GM19452 (cell line): ENCODE results near the gene RAMP3.
"Not testable (repeated sequence)": the region's sequence is repeated elsewhere in the genome, so short reads cannot be mapped to it uniquely, and the experiment has no call there.

Experiments used
- ATAC-seq: cut with Tn5 transposase; IDR thresholded peaks from one replicate; pipeline ENCODE4 v1.9.1; 2021; ENCODE audit not compliant: unreplicated experiment

Gene RAMP3

DNA sequence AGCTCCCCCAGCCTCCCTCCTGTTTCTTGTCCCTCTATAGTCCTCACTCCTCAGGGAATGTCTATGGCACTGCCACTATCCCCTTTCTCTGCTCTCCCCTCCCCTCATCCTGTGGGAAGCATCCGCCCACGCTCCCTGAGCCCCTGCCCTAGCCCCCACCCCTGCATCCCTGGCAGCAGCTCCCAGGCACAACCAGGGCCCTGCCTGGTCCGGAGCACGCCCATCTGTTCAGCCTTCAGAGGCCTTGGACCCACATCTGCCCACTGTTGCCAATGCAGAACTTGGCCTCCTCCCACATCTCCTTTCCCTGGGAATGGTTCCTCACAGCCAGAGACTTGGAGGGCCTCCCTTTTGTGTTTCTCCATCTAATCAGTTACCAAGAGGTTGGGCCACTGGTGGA lies 25.7 kb upstream of the RAMP3 start:
- ATAC-seq = no peak

DNA sequence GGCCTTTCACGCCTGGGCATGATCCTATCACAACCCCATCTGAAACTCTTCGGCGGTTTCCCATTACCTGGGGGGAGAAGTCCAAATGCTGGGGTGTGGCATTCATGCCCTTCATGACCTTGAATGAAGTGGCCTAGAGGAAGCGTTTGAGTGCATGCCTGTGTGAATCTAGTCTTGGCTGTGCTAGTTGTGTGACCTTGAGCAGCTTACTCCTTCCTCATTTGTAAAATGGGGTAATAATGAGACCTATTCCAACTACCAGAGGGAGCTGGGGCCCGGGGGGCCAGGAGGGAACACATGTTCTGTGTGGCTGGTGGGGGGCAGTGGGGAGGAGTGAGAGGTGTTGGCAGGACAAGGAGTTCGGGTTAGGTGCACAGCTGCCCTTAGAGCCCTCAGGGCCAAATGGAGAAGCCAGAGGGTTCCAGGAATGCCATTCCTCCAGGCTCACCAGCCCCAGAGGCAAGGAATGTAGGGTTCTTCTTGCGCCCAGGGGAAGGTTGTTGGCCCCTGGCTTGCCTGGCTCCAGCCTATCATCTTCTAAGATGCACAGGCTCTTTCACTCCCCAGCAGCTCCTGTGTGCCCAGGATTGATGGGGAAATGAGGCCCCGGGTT lies 24.8 kb upstream of the RAMP3 start:
- no peak for ATAC-seq

DNA sequence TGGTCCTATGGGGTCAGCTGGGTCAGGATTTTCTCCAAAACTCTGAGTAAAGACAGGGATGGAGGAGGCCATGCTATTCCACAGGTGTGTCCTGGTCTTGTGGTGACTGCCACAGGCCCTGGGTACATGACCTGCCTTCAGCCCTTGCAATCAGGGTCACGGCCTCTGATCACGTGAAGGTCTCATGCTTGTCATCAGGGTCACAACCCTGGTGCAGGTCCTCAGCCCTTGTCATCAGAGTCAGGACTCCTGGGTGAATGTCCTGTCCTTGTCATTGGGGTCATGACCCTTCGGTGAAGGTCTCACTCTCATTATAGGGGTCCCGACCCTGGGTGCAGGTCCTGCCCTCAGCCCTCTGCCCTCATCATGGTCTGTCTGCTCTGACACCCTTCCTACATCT lies 24.2 kb upstream of the RAMP3 start:
- ATAC-seq = no peak

DNA sequence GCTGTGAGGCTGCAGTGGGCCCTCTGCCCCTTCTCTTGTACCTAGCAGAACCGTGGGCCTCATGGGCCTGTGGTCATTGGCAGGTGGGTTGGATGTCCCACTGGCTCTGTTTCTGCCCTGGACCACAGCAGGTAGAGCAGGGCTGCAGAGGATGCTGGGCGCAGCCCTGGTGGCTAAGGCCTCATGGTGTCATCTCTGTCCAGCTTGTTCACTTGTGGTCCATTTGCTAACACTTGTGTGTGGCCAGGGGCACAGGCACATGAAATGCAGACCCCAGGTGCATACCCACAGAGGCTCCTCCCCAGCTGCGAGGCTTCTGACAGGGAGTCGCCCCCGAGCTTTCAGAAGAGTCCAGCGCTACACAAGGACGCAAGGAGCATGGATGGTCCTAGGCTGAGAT lies 23.7 kb upstream of the RAMP3 start:
- ATAC-seq = no peak

DNA sequence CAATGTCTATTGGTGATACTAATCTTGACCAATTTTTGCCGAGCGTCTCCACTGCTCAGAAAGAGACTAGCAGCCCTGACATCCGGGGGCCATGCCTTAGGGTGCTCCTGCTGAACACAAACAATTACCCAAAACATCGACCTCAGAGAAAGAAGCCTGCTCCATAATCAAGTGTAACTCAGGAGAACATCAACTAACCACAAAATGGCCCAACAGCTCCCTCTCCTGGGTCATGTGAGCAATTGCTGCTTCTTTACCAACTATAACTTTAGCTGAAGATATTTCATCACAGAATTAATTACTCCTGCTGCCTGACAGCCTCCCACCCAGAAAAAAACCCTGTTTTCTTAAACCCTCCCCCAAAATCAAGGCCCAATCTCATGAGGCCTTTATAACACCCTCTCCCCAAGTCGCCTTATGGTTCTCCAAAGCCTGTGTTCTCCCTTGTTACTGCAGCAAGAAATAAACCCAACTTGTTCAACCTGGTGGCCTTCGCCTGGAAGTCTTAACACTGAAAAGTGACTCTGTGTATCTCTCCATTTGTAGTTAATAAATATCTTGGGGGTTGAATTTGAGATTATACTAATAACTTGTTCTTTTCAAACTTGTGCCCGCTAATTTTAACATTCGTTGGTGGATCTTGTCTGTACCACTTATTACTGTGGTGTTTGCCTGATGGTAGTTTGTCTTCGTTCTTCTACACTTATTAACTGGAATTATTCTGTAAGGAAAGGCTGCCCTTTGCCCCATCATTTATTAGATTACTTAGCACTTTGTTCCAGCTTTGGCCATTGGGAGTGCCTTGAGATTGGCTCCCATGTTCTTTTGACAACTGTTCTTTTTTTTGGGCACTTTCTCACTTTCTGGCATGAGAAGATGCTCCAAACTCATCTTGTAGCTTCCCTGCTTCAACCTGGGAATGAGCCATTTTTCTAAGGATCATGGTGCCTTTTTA lies 21.2 kb upstream of the RAMP3 start:
- no peak for ATAC-seq

DNA sequence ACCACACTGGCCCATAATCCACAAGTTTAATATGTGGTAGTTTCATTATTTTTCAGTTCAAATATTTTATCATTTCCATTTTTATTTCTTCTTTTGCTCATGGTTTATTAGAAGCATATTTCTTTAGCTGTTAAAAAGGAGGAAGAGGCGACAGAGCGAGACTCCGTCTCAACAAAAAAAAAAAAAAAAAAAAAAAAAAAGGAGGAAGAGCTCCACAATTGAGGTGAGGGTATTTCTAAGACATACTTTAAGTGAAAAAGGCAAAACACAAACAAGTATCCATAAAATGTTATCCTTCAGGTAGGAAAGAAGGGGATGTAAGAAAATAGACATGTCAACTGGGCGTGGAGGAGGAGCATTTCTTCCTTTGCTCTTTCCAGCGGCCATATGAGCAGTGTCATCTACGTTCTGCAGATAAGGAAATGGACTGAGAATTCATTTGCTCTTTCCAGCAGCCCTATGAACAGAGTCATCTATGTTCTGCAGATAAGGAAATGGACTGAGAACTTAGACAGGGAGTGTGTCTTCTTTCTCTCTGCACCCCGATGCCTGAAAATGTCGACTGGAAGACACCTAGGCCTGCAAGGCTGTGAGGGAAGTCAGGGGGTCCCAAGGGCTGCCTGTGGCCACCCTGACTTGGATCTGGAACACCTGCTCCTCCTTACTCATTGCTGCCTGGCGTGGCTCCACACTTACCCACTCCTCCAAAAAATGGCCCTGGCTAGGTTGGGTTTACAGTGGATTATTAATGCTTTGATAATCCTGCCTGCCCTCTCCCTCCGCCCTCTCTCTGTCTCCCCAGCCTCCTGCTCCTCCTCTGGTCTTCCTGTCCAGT lies 18.9 kb upstream of the RAMP3 start:
- ATAC-seq = no peak

DNA sequence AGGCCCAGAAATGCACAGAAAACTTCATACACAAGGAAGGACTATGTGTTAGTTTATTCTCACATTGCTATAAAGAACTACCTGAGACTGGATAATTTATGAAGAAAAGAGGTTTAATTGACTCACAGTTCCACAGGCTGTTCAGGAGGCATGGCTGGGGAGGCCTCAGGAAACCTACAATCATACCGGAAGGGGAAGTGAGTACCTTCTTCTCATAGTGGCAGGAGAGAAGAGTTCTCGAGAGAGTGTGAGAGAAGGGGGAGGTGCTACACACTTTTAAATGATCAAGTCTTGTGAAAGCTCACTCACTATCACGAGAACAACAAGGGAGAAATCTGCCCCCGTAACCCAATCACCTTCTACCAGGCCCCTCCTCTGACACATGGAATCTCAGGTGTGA lies 16.8 kb upstream of the RAMP3 start:
- no peak for ATAC-seq

DNA sequence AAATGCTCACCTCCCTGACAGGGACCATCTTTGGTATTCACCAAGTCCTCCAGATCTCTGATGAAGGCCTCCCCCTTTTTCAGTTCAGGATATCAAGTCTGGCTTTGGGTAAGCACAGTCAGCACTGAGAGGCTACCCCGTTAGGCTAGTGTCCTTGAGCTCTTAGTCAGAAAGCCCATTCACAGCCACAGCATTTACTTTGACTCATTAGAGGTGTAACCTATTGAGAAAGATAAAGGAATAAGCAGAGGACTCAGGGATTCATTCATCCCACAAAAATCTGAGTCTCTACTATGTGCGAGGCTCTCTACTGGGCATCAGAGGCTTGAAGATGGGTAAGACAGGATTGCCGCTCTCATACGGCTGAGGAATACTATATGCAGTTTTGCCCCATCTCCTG lies 14.0 kb upstream of the RAMP3 start:
- ATAC-seq = no peak

DNA sequence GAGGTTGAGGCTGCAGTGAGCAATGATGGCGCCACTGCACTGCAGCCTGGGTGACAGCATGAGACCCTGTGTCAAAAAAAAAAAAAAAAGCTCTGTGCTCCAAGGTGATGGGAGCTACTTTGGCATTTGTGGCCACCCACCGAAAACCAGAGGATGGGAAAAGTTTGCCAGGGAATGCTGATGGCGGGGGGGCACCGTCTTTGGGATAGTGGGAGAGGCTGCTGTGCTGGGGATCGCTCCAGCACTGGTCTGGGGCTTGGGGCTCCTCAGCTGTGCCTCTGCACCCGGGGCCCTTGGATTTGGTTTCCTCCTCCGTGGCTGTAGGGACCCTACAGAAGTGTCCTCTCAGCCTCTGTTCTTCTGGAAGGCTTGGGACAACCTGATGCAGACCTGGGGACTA lies 11.7 kb upstream of the RAMP3 start:
- no peak for ATAC-seq

DNA sequence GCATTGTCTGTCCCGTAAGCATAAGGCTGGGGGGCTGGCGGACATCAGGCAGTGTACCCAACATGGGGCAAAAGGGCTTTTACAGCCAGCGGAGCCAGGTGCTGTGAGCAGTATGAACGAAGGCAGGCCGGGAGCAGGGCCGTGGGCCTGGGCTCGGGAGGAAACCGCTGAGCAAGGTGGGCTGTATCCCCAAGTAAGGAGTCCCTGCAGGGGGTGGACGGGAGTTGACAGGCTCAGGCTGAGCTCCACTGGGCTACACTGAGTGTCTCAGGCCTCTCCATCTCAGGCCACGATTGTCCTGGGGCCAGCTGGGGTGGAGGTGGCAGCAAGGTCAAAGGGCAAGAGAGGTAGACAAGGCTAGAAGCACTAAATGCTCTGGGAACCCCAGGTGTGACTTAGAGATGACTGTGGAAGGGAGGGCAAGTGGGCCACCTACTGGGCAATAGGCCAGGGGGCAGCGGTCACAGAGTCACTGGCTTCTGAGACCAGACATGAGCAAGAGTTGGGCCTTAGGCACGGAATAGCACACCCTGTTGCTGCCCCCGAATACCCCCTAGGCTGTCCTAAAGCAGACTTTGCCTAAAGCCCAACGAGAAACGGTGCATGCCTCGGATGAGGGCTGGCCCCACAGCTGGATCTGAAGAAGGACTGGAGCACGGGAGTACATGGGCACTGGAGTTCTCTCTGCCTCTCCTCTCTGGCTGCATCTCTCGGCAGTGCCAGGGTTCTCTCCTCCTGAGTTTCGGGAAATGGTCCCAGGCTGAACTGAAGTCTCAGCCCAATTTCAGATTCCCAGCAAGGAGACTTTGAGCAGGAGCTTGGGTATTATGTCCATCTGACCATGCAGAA lies 10.8 kb upstream of the RAMP3 start:
- no peak for ATAC-seq

DNA sequence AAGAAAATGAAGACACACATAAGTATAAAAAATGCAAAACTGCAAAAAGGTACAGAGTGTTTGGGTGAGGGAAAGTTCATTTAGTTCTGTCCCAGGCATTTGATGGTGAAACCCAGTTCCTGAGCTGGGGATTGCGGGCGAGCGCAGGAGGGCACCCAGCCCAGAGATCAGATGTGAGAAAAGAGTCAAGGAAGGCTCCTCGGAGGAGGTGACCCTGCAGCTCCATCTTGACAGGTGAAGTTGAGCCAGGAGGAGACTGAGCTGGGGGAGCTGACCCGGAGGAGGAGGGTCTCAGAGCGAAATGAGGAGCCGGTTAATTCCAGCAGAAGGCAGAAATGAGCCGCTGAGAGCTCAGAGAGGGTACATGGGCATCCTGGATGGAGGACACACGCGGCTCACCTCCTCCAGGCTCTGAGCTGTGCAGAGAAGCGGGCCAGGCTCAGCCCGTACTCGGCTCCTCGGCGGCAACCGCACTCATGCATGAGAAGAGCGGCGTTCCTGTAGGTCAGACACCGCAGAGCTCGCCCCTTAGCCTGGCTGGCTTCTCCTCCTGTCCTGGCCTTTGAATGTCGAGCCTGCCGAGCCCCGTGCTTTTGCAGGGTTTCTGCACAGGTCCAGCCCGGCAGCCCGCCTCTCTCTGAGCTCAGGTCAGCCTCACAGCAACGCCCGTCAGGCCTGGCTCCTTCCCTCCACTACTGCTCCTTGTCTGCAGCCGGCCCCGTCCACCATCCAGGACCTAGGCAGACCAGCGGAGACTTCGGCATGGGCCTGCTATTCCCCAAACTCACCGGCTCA lies 9.5 kb upstream of the RAMP3 start:
- no peak for ATAC-seq

DNA sequence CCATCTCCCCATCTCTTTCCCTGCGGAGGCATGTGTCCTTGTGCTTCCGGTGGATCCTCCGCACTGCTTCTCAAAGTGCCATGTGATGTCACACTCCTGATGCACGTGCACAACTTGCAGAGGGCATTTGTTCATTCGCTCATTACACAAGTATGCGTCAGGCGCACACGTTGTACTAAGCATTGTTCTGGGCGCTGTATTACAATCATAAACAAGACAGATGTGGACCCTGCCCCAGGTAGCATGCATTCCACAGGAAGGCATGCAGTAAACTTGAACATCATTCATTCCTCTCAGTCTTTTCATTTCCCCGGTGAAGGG lies 9.0 kb upstream of the RAMP3 start:
- no peak for ATAC-seq

DNA sequence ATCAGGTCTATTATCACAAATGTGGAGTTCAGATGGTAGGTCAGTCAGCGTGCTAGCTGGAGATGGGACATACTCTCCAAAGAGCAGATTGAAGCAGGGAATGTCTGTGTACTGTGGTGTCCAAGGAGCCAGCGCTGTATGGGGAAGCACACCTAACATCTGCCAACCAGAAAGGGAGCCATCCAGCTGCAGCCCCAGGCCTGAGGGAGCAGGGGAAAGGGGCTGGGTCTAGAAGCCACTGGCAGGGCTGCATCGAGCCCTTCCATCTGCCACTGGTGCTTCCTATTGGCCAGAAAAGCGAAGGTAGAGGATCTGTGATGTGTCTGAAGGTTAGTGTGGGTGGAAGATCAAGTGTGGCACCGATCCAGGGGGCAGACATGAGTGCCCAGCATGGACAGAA lies 8.0 kb upstream of the RAMP3 start:
- no peak for ATAC-seq

DNA sequence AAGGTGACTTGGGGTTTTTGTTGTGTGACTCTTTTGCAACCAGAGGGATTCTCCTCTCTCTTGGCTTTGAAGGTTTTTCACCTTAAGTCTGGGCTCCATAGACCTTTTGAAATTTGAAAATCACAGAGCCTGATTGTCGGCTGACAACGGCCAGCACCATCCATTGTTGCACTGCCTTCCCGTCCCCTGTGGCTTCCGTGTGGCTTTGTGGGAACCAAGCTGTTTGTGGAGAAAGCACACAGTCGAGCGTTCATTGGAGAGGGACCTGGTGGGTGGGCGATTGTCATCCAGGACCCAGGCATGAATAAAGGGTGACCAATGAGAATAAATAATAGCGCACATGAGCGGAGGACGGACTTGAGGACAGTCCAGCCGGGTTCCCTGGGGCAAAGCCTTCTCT lies 7.4 kb upstream of the RAMP3 start:
- ATAC-seq = no peak

DNA sequence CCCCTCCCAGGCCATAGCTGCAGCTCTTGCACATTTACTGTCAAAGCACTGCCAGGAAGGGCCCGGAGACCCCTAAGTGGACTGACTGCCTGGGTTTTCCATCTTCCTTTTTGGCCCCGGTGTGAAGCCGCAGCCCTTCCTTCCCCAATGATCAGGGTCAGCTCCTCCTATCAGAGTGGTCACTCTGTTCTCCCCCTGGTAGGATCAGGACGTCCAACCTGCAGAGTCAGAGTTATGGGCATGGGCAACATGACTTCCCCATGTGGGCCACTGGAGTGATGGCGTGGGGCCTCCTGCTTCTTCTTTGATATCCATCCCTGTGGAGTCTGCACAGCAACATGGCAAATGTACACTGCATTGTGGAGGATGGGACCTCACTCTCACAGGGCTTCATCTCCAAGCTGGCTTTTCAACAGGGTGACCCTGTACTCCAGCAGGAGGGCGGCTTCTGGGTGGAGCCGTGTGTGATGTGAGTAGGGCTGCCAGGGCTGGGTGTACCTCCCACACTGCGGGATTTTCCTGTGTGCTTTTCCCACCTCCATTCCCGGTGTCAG lies 6.4 kb upstream of the RAMP3 start:
- no peak for ATAC-seq

DNA sequence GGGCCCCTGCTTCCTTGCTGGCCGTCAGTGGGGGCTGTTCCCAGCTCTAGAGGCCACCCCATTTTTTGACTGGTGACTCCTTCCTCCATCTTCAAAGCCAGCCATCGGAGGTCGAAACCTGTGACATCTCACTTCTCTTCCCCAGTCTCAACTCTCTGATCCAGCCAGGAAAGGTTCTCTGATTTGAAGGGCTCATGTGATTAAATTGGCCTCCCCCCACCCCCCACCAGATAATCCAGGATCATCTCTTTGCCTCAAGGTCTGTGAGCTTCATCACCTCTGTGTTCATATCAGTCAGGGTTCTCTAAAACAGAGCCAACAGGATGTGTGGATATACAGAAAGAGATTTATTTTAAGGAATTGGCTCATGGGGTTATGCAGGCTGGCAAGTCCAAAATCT lies 5.6 kb upstream of the RAMP3 start:
- no peak for ATAC-seq

DNA sequence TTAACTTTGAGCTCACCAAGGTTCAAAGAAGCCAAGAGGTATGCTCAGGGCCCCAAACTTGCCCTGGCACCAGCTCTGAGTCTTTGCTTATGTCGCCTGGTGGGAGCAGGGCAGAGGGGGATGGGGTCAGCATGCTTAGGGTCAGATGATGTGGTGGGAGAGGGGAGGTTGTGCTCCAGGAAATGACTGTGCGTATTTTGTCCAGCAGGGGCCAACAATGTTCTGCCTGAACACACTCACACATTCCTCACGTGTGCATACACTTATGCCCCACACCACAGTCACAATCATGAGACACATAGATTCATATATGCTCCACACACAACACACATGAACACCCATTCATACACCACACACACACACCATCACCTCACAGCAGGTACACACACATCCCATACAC lies 4.4 kb upstream of the RAMP3 start:
- ATAC-seq = no peak

DNA sequence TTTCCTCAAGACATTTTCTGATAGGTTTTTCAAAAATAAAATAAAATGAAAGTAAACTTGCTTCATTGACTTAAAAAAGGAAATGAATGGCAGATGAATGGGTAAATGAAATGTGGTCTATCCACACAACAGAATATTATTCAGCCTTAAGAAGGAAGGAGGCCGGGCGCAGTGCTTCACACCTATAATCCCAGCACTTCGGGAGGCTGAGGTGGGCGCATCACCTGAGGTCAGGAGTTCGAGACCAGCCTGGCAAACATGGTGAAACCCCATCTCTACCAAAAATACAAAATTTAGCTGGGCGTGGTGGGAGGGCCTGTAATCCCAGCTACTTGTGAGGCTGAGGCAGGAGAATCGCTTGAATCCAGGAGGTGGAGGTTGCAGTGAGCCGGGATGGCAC lies 3.7 kb upstream of the RAMP3 start:
- not testable (repeated sequence) for ATAC-seq

DNA sequence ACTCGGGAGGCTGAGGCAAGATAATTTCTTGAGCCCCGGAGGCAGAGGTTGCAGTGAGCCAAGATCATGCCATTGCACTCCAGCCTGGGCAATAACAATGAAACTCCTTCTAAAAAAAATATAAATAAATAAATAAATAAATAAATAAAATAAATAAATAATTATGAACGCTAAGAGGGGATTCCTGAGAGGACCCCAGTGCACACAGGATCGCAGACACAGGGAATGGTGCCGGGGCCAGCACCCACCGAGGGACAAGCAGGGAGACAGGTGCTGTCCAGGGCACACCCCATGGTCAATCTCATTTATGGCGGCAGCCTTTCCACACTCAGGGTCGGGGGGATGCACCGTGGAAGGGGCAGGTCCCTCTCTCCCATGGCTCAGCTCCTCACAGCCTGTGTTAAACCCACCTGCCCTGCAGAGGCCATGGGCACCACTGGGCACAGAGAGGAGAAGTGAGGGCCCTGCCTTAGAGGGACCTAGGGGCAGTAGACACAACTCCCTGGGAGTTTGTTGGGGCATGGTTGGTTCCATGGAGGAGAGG lies 2.2 kb upstream of the RAMP3 start:
- ATAC-seq = no peak

DNA sequence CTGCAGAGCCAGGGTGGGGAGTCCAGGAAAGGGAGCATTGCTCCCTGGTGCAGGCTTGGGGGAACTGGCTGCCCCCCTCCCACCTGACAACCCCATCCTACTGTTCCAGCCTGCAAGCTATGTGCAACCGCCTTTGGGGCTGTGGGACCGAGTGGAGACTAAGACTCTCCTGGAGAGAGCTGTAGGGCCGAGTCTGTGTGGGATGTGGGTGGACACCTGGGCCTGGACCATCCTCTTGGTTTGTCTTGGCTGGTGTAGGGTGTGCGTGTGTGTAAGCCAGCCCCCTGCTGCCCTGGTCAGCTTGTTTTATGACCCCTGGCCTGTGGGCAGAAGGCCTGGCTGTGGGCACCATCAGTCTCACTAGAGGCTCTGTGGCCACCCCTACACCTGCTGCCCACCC lies 1.6 kb upstream of the RAMP3 start:
- no peak for ATAC-seq
